ENCODE results near the gene PRR14. TPM values are rescaled to one million over a fixed set of nuclear protein-coding genes. Genes with fewer than 3 reads are reported as not detected.
A peak's percentile ranks its signal among the peaks of the same experiment; 100 is the strongest.

Gene PRR14
- total RNA-seq, 6 experiments from 2014 or later: 26.8 to 34.6 (median 29.8) TPM

- Mint-ChIP-seq H3K27me3 (ENCODE audit: insufficient read depth) (no peaks in the 10 kb centered on the region; the same call in 1 of the 2 replicates), H3K9me3 (no peaks in the 10 kb centered on the region), H3K4me1 (ENCODE audit: low read depth) (peaks cover 18% of the 10 kb centered on the region), H3K27ac (peak overlapping the region; percentile 0; the same call in 1 of the 2 replicates), H3K4me3 (no peak overlapping the region), H3K36me3 (ENCODE audit: low read depth) (peaks cover 29% of the 10 kb centered on the region)
- DNase-seq: no peak
- TF ChIP-seq CTCF (IDR thresholded peaks at IDR 0.05): no peak
Observed at GRCh38 chr16:30667361-30667905, 16.7 kb downstream of the PRR14 start.

GRCh38 chr16:30668393-30668792 is 17.6 kb downstream of the PRR14 start:
- Mint-ChIP-seq H3K27me3 (ENCODE audit: insufficient read depth) (no peaks in the 10 kb centered on the region; the same call in 1 of the 2 replicates), H3K27ac (no peak overlapping the region), H3K36me3 (ENCODE audit: low read depth) (peaks cover 24% of the 10 kb centered on the region), H3K4me3 (no peak overlapping the region), H3K9me3 (no peaks in the 10 kb centered on the region), H3K4me1 (ENCODE audit: low read depth) (peaks cover 12% of the 10 kb centered on the region)
- no peak for TF ChIP-seq CTCF (IDR thresholded peaks at IDR 0.05)
- no peak for DNase-seq

- no peak overlapping the region for H3K4me3 Mint-ChIP-seq
- DNase-seq: no peak
- peaks cover 7% of the 10 kb centered on the region; the same call in 1 of the 2 replicates for H3K4me1 Mint-ChIP-seq (ENCODE audit: low read depth)
- H3K36me3 Mint-ChIP-seq (ENCODE audit: low read depth): peaks cover 19% of the 10 kb centered on the region
- no peak for TF ChIP-seq CTCF (IDR thresholded peaks at IDR 0.05)
- H3K27ac Mint-ChIP-seq: no peak overlapping the region
- H3K9me3 Mint-ChIP-seq: no peaks in the 10 kb centered on the region
- no peaks in the 10 kb centered on the region; the same call in 1 of the 2 replicates for H3K27me3 Mint-ChIP-seq (ENCODE audit: insufficient read depth)
Observed at GRCh38 chr16:30669026-30669902, 18.5 kb downstream of the PRR14 start.

- Mint-ChIP-seq H3K27ac (no peak overlapping the region), H3K4me3 (no peak overlapping the region), H3K27me3 (ENCODE audit: insufficient read depth) (no peaks in the 10 kb centered on the region), H3K36me3 (ENCODE audit: low read depth) (peaks cover 16% of the 10 kb centered on the region), H3K9me3 (no peaks in the 10 kb centered on the region), H3K4me1 (ENCODE audit: low read depth) (peaks cover 7% of the 10 kb centered on the region; the same call in 1 of the 2 replicates)
- TF ChIP-seq CTCF (IDR thresholded peaks at IDR 0.05): peak; percentile 38
- no peak for DNase-seq
Observed at GRCh38 chr16:30669903-30670824, 19.4 kb downstream of the PRR14 start.

- Mint-ChIP-seq H3K27ac (no peak overlapping the region), H3K4me1 (ENCODE audit: low read depth) (no peaks in the 10 kb centered on the region), H3K9me3 (no peaks in the 10 kb centered on the region), H3K27me3 (ENCODE audit: insufficient read depth) (peaks cover 5% of the 10 kb centered on the region; the same call in 1 of the 2 replicates), H3K36me3 (ENCODE audit: low read depth) (peaks cover 5% of the 10 kb centered on the region; the same call in 1 of the 2 replicates), H3K4me3 (no peak overlapping the region)
- no peak for DNase-seq
- TF ChIP-seq CTCF (IDR thresholded peaks at IDR 0.05): no peak
Observed at GRCh38 chr16:30675143-30675542, 24.4 kb downstream of the PRR14 start.
